Measurements from ENCODE around the gene FTO. TPM values are rescaled to one million over a fixed set of nuclear protein-coding genes. Genes with fewer than 3 reads are reported as not detected.
"Not testable (repeated sequence)": the region's sequence is repeated elsewhere in the genome, so short reads cannot be mapped to it uniquely, and the experiment has no call there.

FTO gene
- polyA plus RNA-seq (ENCODE audit: insufficient read length), result 55.1 TPM

DNA sequence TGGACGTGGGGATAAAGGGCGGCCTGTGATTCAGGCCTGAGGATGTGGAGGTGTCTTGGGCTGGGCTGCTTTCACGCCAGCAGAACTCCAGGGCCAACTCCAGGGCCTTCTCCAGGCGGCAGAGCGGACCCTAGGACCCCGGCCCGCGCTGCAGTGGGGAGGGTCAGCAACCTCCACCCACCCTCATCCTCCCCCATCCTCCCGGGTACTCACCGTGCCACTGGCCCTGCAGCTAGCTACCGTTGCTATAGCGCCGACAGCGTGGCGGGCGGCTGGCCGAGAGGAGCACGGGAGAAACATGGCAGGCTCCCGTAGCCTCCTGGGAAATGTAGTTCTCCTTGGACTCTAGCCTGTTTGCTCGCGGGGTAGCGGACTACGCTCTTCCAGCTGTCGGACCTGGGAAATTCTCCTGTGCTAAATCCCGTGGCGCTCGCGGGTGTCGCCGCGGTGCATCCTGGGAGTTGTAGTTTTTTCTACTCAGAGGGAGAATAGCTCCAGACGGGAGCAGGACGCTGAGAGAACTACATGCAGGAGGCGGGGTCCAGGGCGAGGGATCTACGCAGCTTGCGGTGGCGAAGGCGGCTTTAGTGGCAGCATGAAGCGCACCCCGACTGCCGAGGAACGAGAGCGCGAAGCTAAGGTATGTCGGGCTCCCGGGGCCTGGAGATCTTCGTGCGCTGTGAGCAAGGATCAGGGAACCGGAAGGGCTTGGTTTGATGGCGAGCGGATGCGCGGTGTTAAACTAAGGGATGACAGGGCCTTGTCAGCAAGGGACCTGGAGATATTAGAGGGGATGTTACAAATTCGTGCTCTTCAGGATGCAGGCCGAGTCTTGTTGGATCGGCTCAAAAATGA is at the start of gene FTO, which contains the start of gene RPGRIP1L:
FTO (plus strand) TSS at position 567 of the 855 bp plus-strand sequence.
RPGRIP1L (minus strand) TSS at position 270 of the 855 bp plus-strand sequence. CDS start 3,136 bp downstream, outside the sequence.
- peak; percentile 99 for DNase-seq

DNA sequence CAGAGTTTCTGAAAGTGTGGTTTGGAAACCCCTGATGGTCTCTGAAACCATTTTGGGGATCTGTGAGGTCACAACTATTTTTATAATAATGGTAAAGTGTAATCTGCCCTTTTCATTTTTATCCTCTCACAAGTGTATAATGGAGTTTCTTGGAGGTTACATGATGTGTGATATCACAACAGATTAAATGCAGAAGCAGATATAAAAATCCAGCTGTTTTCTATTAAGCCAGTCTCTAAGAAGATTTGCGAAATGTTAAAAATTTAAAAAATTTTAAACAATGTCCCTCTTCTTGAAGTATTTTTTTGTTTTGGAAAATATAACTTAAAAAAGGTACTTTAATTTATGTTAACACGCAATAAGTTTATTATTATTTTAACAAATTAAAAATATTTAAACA is 49.0 kb upstream of the FTO start:
- DNase-seq, result no peak

DNA sequence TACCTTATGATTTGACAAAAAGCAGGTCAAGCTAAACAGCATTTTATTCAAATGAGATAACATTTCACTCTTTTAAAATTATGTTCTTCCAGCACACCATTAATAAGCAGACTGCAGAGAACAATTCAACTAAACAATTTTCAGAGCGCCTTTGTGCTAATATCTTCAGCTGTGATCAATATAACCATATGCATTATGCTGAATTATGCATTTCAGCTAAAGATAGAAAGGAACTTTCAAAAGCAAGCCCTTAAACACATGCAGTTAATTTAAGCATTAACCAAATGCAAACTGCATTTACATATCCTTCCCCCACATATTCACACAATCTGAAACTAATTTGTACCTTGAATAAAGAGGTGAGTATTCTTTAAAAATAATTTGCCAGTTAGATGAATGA is 41.9 kb upstream of the FTO start:
- no peak for DNase-seq

GRCh38 chr16:53664724-53665345 is 39.1 kb upstream of the FTO start:
- peak; percentile 21 for DNase-seq

GRCh38 chr16:53666786-53667415 is 37.1 kb upstream of the FTO start:
- no peak for DNase-seq

DNA sequence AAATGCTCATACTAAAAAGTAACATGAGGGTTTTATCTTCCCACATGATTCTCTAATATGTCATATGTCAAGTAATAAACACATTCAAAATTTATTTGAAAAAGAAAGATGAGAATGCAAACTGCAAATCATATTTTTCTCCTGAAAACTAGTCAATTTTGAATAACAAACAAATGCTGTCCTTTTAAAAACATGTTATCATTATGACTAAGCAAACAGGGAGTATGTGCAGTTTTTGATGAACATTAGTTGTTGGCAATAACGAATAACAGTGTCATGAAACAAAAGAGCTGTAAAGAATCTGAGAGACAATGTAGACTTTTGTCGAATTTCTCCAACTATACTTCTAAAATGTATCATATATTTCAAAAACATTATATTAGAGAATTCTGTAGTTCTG is 35.1 kb upstream of the FTO start:
- no peak for DNase-seq

DNA sequence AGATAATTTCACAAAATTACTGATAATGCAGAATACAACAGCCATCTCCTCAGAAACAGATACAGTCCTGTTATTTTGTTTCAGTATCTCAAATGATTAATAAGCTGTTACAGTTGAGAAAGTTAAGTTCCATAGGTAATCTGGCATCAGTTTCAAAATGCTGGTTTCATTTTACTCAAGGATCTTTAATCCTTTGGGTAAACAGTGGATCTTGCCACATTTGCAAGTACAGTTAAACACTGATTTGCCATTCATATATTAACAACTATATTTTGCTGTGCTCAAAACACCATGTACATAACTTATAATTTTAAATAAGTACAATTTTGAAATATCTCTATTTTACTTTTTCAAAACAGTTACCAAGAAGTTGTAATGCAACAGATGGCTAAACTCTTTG is 31.5 kb upstream of the FTO start:
- DNase-seq, result no peak

GRCh38 chr16:53673189-53673588 is 30.8 kb upstream of the FTO start:
- no peak for DNase-seq

DNA sequence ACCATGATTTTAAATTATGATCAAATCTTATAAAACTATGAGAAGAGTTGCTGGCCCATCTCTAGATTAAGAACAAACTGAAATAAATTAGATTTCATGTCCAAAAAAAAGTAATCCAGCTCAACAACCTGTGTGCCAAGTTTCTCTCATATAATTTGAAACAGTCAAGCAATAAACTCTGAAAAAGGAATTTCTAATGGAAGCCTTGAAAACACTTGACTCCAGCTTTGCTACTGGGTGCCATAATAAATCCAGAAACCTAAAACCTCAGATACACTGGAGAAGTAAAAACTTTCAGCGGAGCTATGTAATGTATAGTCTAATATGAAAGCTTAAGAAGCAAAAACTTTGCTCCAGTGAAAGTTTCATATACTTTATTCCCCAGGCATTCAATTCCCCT is 25.8 kb upstream of the FTO start:
- no peak for DNase-seq

DNA sequence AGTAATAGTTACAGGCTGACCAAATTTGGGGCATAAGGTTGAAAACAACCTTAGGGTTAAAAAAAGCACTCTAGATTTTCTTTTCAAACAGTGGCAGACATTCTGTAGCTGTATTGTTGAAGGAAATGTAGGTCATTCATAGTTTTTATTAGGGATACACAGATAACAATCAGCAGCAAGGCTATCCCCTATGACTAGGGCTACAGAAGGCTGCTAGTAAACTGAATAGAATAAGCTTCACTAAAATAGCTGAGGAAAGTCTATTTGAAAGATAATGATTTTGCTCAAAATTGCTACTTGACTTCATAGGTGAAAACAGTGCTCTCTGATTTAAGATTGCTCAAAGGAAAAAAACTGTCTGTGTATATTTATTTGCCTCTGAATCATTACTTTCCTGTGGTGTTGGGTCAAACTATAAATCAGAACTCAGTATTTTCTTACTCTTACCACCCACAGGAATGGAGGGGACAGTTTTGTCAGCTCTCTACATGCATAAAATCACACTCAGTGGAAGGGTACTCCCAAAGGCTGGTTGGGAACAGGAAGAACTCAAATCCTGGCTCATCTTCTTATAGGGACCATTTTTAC is 25.1 kb upstream of the FTO start:
- no peak for DNase-seq

- no peak for DNase-seq
Observed at GRCh38 chr16:53680756-53681155, 23.2 kb upstream of the FTO start.

DNA sequence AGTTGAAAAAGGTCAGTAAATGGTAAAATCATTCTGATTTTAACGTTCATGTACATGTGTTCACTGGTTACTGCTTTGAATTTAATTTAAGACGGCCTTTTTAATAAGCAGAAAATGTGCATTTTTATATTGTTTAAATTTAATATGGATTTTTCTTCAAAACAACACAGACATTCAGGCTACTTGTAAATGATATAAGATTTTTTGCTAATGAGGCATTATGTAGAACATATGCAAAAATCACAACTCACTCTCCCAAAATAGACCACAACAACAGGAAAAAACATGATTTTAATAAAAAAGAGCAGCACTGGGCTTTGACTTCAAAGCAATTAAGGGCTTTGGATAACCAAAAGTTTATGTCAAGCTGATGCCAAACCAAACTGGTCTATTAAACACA is 22.6 kb upstream of the FTO start:
- DNase-seq, result no peak

DNA sequence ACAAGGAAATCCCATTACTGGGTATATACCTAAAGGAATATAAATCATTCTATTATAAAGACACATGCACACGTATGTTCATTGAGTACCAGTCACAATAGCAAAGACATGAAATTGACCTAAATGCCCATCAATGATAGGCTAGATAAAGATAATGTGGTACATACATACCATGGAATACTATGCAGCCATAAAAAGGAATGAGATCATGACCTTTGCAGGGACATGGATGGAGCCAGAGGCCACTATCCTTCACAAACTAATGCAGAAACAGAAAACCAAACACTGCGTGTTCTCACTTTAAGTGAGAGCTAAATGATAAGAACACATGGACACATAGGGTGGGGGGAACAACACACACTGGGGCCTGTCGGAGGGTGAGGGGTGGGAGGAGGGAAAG is 18.6 kb upstream of the FTO start:
- DNase-seq, result not testable (repeated sequence)

DNA sequence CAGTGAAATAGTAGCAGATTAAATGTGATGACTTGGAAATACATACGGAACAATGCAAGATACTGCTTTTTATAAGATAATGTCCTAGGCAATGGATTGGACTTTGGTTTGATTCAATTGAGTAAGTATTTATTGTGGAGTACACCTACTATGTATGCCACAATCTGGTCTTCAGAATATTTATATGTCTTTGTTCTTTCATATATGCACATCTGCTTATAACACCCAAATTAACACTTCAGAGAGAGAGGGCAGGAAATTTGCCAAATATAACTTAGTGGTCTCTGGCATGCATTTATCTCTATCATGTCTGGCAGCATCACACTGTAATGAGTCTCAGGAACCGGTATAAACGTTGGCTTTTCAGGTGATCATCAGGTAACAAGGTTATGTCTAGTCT is 17.2 kb upstream of the FTO start:
- DNase-seq, result no peak

- DNase-seq, result no peak
Observed at GRCh38 chr16:53689636-53690035, 14.3 kb upstream of the FTO start.

DNA sequence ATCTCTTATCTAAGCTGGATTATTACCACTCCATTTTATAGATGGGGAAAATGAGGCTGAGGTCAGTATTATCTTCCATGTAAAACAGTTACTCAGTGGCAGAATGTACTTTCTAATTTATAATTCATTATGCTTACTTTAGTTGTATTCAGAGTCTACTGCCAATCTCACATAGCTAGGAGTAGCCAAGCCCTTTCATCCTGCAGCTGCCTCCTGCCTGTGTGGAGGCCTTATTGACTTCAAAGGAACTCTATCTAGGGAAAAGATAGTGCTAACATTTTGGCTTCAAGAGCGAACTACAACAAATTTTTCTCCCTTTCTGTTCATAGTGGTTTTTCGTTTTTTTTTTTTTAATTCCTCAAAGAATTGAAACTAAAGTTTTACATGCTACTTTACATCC is 13.2 kb upstream of the FTO start:
- DNase-seq, result no peak

GRCh38 chr16:53692146-53692545 is 11.8 kb upstream of the FTO start:
- no peak for DNase-seq

GRCh38 chr16:53693320-53693719 is 10.6 kb upstream of the FTO start:
- no peak for DNase-seq

- DNase-seq, result no peak
Observed at GRCh38 chr16:53695070-53695469, 8.9 kb upstream of the FTO start.

- not testable (repeated sequence) for DNase-seq
Observed at GRCh38 chr16:53698271-53698670, 5.7 kb upstream of the FTO start.

- DNase-seq, result no peak
Observed at GRCh38 chr16:53704445-53704813, 473 bp downstream of the FTO start.

DNA sequence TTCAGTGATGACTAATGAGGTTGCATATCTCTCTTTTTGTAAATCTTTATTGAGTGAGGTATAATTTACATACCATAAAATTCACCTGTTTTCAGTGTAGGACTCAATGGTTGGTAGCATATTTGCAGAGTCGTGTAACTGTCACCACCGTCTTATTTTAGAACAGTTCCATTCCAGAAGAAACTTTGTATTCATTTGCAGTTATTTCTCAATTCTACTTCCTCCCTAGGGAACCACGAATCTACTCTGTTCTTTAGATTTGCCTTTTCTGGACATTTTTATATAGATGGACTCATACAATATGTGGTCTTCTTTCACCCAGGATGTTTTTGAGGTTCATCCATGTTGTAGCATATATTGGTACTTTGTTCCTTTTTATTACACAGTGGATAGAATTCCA is 3.7 kb downstream of the FTO start:
- DNase-seq, result no peak

DNA sequence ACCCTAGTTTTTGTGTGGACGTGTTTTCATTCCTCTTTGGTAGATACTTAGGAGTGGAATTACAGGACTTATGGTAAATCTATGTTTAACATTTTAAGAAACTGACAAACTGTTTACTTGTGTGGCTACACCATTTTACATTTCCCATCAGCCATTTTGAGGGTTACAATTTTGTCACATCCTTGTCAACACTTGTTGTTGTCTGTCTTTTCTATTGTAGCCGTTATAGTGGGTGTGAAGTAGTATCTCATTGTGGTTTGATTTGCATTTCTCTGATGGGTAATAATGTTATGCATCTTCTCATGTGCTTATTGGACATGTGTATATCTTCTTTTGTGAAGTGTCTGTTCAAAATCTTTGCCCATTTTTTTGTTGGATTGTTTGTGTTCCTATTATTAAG is 4.5 kb downstream of the FTO start:
- DNase-seq, result no peak
